ENCODE results near the gene FNDC8. TPM values are rescaled to one million over a fixed set of nuclear protein-coding genes. Genes with fewer than 3 reads are reported as not detected.

FNDC8 gene
- polyA plus RNA-seq, 2 of the 4 experiments (the other 2 are of a cell fraction), result not detected

- no peak for TF ChIP-seq EHF (CRISPR knock-in tag; IDR thresholded peaks at IDR 0.05)
These were observed 38.3 kb upstream of the FNDC8 start (continued) for GRCh38 chr17:35083071-35083470.

GRCh38 chr17:35084987-35085386 is 36.4 kb upstream of the FNDC8 start:
- Histone ChIP-seq H3K4me2 (peak overlapping the region; percentile 90), H3K27ac (peak overlapping the region; percentile 88 to 96), H3K4me3 (peak overlapping the region; percentile 20; the same call in 1 of the 3 replicates), H3K9me3 (no peaks in the 10 kb centered on the region), H3K4me1 (peaks cover 82% of the 10 kb centered on the region)
- TF ChIP-seq, protein P1, sequence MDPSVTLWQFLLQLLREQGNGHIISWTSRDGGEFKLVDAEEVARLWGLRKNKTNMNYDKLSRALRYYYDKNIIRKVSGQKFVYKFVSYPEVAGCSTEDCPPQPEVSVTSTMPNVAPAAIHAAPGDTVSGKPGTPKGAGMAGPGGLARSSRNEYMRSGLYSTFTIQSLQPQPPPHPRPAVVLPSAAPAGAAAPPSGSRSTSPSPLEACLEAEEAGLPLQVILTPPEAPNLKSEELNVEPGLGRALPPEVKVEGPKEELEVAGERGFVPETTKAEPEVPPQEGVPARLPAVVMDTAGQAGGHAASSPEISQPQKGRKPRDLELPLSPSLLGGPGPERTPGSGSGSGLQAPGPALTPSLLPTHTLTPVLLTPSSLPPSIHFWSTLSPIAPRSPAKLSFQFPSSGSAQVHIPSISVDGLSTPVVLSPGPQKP (IDR thresholded peaks at IDR 0.05; ENCODE audit: low read depth, low read length), result no peak
- TF ChIP-seq EHF (CRISPR knock-in tag; IDR thresholded peaks at IDR 0.05) (0 out of 2 replicates have a peak, but pooled peaks have one; percentile 9), EP300 (IDR thresholded peaks at IDR 0.05) (peak in 1 of 2 experiments; percentile 29; a peak in 2 of 5 replicates), RAD21 (conservative IDR thresholded peaks at IDR 0.05 in 1 of 2, IDR thresholded peaks at IDR 0.05 in 1 of 2) (peak in 1 of 2 experiments; percentile 3; a peak in 1 of 5 replicates), BHLHE40 (IDR thresholded peaks at IDR 0.05; ENCODE audit: low read depth, low read length) (no peak), RNF2 (IDR thresholded peaks at IDR 0.05; ENCODE audit: borderline replicate concordance, low read depth) (no peak), RARB (CRISPR knock-in tag; IDR thresholded peaks at IDR 0.05) (no peak), NFE2L2 (conservative IDR thresholded peaks at IDR 0.05; ENCODE audit: low read length) (peak; percentile 60; the same call in 1 of the 2 replicates), HOXB13 (CRISPR knock-in tag; IDR thresholded peaks at IDR 0.05; ENCODE audit: low read depth) (no peak), JUN (IDR thresholded peaks at IDR 0.05) (0 out of 5 replicates have a peak, but pooled peaks of 1 of the 2 experiments have one; percentile 29), GATA3 (IDR thresholded peaks at IDR 0.05; ENCODE audit: borderline replicate concordance) (peak; percentile 70; the same call in 1 of the 2 replicates), ESRRA (IDR thresholded peaks at IDR 0.05; ENCODE audit: borderline replicate concordance, low read length) (no peak), ZC3H11A (IDR thresholded peaks at IDR 0.05) (no peak), MAX (IDR thresholded peaks at IDR 0.05) (peak; percentile 56), RCOR1 (IDR thresholded peaks at IDR 0.05; ENCODE audit: low read depth, low read length) (no peak), JUNB (IDR thresholded peaks at IDR 0.05) (peak; percentile 81), POLR2AphosphoS2 (conservative IDR thresholded peaks at IDR 0.05; ENCODE audit: low read length) (no peak), MAFK (IDR thresholded peaks at IDR 0.05; ENCODE audit: partially characterized antibody) (peak; percentile 94), CHD4 (IDR thresholded peaks at IDR 0.05; ENCODE audit: borderline replicate concordance) (no peak), FOSL2 (IDR thresholded peaks at IDR 0.05) (peak; percentile 73), FOSL2 (CRISPR knock-in tag; IDR thresholded peaks at IDR 0.05) (peak; percentile 85)
- TF ChIP-seq, protein P2, sequence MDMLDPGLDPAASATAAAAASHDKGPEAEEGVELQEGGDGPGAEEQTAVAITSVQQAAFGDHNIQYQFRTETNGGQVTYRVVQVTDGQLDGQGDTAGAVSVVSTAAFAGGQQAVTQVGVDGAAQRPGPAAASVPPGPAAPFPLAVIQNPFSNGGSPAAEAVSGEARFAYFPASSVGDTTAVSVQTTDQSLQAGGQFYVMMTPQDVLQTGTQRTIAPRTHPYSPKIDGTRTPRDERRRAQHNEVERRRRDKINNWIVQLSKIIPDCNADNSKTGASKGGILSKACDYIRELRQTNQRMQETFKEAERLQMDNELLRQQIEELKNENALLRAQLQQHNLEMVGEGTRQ (IDR thresholded peaks at IDR 0.05), result no peak
- TF ChIP-seq, protein P3, sequence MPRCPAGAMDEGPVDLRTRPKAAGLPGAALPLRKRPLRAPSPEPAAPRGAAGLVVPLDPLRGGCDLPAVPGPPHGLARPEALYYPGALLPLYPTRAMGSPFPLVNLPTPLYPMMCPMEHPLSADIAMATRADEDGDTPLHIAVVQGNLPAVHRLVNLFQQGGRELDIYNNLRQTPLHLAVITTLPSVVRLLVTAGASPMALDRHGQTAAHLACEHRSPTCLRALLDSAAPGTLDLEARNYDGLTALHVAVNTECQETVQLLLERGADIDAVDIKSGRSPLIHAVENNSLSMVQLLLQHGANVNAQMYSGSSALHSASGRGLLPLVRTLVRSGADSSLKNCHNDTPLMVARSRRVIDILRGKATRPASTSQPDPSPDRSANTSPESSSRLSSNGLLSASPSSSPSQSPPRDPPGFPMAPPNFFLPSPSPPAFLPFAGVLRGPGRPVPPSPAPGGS (IDR thresholded peaks at IDR 0.05), result no peak
- POLR2A ChIA-PET, result interaction anchor here (2.6 kb wide), 1 partner anchor 21 kb away, joined by 21 read pairs; the partner anchor contains the start of gene RFFL
- CTCF ChIA-PET, result interaction anchor here (0.8 to 2.8 kb wide), 12 partner anchors 9 to 86 kb away, joined by 3 to 8 read pairs (median 4); partner anchors contain the start of gene RFFL
- 3% methylated on average over 2 of the region's 2 CpGs for WGBS (ENCODE audit: missing lambda C conversion rate)
- ATAC-seq, result peak in 1 of 2 experiments; percentile 27; a peak in 3 of 6 replicates
- FAIRE-seq, result peak; percentile 56
- DNase-seq (ENCODE audit: low read depth in 1 of 2, low spot score in 1 of 2), result peak; percentile 71 to 90

All from A549 (cell line).